OCI-LY1 (cell line): Measurements from ENCODE around the gene WDR31.
"Not testable (repeated sequence)": the region's sequence is repeated elsewhere in the genome, so short reads cannot be mapped to it uniquely, and the experiment has no call there.

Experiments used
- H2AFZ ChIP-seq: fragments of 200-600 bp; sonication (generic), shearing (Covaris generic); 2 replicates; pipeline ENCODE4 v1.6.0; 2014; ENCODE audit warnings: antibody characterized with exemption, mild to moderate bottlenecking, low read length
- H3F3A ChIP-seq: fragments of 200-600 bp; sonication (generic), shearing (Covaris generic); 2 replicates; pipeline ENCODE4 v1.6.0; 2014; ENCODE audit warnings: mild to moderate bottlenecking, antibody characterized with exemption, low read length, moderate library complexity; ENCODE audit not compliant: insufficient read depth
- H3K27ac ChIP-seq: fragments of 200-600 bp; sonication (generic); 2 replicates; pipeline ENCODE4 v1.5.1; 2014; ENCODE audit warnings: low read length, mixed run types, mild to moderate bottlenecking, low read depth; ENCODE audit not compliant: poor library complexity, severe bottlenecking
- H3K27me3 ChIP-seq: fragments of 200-600 bp; sonication (generic); 2 replicates; pipeline ENCODE4 v1.6.0; 2014; ENCODE audit warnings: antibody characterized with exemption, mild to moderate bottlenecking, low read length, moderate library complexity; ENCODE audit not compliant: insufficient read depth
- H3K36me3 ChIP-seq: fragments of 200-600 bp; sonication (generic); 2 replicates; pipeline ENCODE4 v1.6.1; 2014; ENCODE audit warnings: mild to moderate bottlenecking, antibody characterized with exemption, low read length, moderate library complexity, mixed read lengths; ENCODE audit not compliant: insufficient read depth
- H3K4me1 ChIP-seq: fragments of 200-600 bp; sonication (generic); 2 replicates; pipeline ENCODE4 v1.5.1; 2014; ENCODE audit warnings: mild to moderate bottlenecking, low read length, moderate library complexity; ENCODE audit not compliant: insufficient read depth, severe bottlenecking
- H3K4me2 ChIP-seq: fragments of 200-600 bp; sonication (generic), shearing (Covaris generic); 2 replicates; pipeline ENCODE4 v1.6.1; 2014; ENCODE audit warnings: low read length
- H3K4me3 ChIP-seq: fragments of 200-600 bp; sonication (generic); 2 replicates; pipeline ENCODE4 v1.5.1; 2014; ENCODE audit warnings: low read length, low read depth, mild to moderate bottlenecking, mixed read lengths; ENCODE audit not compliant: poor library complexity, severe bottlenecking
- H3K79me2 ChIP-seq: fragments of 200-600 bp; shearing (Covaris generic); 2 replicates; pipeline ENCODE4 v1.6.1; 2016; ENCODE audit warnings: mixed run types, low read length, mixed read lengths; ENCODE audit not compliant: insufficient read depth
- H3K9ac ChIP-seq: fragments of 200-600 bp; sonication (generic), shearing (Covaris generic); 2 replicates; pipeline ENCODE4 v1.6.1; 2014; ENCODE audit warnings: mild to moderate bottlenecking, low read length, mixed read lengths
- H3K9me2 ChIP-seq: fragments of 200-600 bp; sonication (generic), shearing (Covaris generic); 2 replicates; pipeline ENCODE4 v1.6.1; 2014; ENCODE audit warnings: low read depth, mild to moderate bottlenecking, low read length, mixed read lengths
- H3K9me3 ChIP-seq: fragments of 200-600 bp; shearing (Covaris generic); 2 replicates; pipeline ENCODE4 v1.6.1; 2014; ENCODE audit warnings: low read length, mixed read lengths
- H4K20me1 ChIP-seq: fragments of 200-600 bp; sonication (generic), shearing (Covaris generic); 2 replicates; pipeline ENCODE4 v1.6.0; 2016; ENCODE audit warnings: mild to moderate bottlenecking, low read length; ENCODE audit not compliant: insufficient read depth
- EZH2 ChIP-seq: fragments of 200-600 bp; sonication (generic), shearing (Covaris generic); IDR thresholded peaks from 2 replicates; pipeline ENCODE4 v1.8.0; 2017; ENCODE audit warnings: borderline replicate concordance, mixed run types, mild to moderate bottlenecking, antibody characterized with exemption, low read length, moderate library complexity, mixed read lengths
- TF ChIP-seq, protein P1 (sequence below): fragments of 200-600 bp; sonication (generic), shearing (Covaris generic); IDR thresholded peaks from 2 replicates; pipeline ENCODE4 v1.5.1; 2017; ENCODE audit warnings: mild to moderate bottlenecking, antibody characterized with exemption, low read length, moderate library complexity, mixed read lengths

WDR31 gene

DNA sequence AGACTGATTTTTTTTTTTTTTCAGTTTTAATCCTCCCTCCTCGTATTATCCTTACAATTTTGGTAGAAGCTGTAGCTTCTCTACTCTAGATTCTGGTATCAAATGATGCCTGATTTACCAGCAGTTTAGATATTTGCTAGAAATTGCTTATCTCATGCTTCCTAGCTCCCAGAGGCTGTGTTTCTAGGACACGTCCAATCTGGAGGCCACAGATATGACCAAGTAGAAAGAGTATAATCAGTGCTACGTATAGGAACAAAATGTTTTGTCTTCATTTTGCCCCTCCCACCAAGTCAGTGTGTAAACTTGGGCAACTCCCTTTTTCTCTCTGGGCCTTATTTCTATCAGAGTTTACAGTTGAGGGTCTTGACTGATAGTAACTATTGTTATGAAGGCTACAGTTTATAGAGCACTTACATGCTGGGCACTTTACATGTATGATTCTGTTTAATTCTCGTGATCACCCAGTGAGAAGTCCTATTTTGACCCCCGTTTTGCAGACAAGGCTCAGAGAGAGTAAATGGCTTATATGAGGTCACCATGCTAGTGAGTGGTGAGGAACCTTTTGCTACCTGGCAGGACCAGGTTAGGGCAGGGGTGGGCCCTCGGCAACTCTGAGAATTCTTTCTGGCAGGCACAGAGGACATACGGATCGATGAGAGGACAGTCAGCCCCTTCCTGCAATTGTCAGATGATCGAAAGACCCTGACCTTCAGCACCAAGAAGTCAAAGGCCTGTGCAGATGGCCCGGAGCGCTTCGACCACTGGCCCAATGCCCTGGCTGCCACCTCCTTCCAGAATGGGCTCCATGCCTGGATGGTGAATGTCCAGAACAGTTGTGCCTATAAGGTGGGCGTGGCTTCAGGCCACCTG, 29.1 kb upstream of the WDR31 start:
- Histone ChIP-seq H3K27me3 (no peaks in the 10 kb centered on the region), H3K4me3 (no peak overlapping the region), H3F3A (no peaks in the 10 kb centered on the region), H3K27ac (no peak overlapping the region), H3K9ac (no peak overlapping the region), H3K4me1 (no peaks in the 10 kb centered on the region), H2AFZ (no peak overlapping the region), H3K9me3 (no peaks in the 10 kb centered on the region), H3K79me2 (no peaks in the 10 kb centered on the region), H3K4me2 (no peak overlapping the region), H4K20me1 (no peaks in the 10 kb centered on the region), H3K36me3 (peaks cover 25% of the 10 kb centered on the region), H3K9me2 (no peaks in the 10 kb centered on the region)
- no peak for TF ChIP-seq EZH2
- TF ChIP-seq, protein P1, sequence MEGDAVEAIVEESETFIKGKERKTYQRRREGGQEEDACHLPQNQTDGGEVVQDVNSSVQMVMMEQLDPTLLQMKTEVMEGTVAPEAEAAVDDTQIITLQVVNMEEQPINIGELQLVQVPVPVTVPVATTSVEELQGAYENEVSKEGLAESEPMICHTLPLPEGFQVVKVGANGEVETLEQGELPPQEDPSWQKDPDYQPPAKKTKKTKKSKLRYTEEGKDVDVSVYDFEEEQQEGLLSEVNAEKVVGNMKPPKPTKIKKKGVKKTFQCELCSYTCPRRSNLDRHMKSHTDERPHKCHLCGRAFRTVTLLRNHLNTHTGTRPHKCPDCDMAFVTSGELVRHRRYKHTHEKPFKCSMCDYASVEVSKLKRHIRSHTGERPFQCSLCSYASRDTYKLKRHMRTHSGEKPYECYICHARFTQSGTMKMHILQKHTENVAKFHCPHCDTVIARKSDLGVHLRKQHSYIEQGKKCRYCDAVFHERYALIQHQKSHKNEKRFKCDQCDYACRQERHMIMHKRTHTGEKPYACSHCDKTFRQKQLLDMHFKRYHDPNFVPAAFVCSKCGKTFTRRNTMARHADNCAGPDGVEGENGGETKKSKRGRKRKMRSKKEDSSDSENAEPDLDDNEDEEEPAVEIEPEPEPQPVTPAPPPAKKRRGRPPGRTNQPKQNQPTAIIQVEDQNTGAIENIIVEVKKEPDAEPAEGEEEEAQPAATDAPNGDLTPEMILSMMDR = no peak

DNA sequence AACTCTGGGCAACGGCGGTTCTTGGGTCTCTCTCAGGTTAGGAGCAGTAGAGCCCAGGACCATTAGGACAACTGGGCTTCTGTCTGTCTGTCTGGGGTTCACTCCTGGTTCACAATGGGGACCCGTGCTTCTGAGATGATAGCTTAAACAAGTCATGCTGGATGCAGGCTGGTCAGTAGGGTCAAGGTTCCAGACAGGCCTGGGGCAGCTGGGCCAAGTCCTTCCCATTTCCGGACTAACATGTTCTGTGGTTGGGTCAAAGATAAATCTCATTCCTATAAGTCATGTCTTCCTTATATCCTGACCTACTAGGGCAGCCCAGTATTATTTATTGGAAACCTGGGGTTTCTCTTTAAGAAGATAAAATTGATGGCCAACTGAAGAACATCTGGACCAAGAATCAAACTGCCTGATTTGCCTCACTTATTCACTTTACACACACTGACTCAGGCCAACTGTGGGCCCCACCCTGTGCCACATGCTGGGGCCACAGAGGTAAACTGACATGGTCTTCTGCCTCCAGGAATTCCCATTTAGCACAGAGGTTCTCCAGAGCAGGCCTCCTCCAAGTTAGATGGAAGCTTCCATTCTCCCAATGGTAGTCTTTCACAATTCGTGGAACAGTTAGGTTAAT, 28.4 kb upstream of the WDR31 start:
- no peaks in the 10 kb centered on the region for H3K79me2 ChIP-seq
- TF ChIP-seq, protein P1 = no peak
- TF ChIP-seq EZH2 = no peak
- no peak overlapping the region for H3K9ac ChIP-seq
- no peaks in the 10 kb centered on the region for H4K20me1 ChIP-seq
- H3K4me2 ChIP-seq = no peak overlapping the region
- no peaks in the 10 kb centered on the region for H3K9me2 ChIP-seq
- H3K9me3 ChIP-seq = no peaks in the 10 kb centered on the region
- H3K4me3 ChIP-seq = no peak overlapping the region
- peaks cover 18% of the 10 kb centered on the region for H3K36me3 ChIP-seq
- no peaks in the 10 kb centered on the region for H3F3A ChIP-seq
- no peak overlapping the region for H3K27ac ChIP-seq
- no peaks in the 10 kb centered on the region for H3K27me3 ChIP-seq
- no peak overlapping the region for H2AFZ ChIP-seq
- no peaks in the 10 kb centered on the region for H3K4me1 ChIP-seq

DNA sequence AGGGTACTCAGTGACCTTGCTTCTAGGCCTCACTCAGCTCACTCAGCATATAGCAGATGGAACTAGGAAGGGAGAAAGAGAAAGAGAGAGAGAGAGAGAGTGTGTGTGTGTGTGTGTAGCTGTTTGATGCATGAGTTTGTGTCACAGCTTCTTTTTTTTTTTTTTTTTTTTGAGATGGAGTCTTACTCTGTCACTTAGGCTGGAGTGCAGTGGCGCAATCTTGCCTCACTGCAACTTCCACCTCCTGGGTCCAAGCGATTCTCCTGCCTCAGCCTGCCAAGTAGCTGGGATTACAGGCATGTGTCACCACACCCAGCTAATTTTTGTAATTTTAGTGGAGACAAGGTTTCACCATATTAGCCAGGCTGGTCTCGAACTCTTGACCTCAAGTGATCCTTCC, 25.6 kb upstream of the WDR31 start:
- H3K9ac ChIP-seq = not testable (repeated sequence)

More for the DNA sequence above, 25.6 kb upstream of the WDR31 start:
- not testable (repeated sequence) for H4K20me1 ChIP-seq, H3K27me3 ChIP-seq, H3K27ac ChIP-seq, H3K79me2 ChIP-seq, H3F3A ChIP-seq, H3K36me3 ChIP-seq, H3K9me2 ChIP-seq, H3K4me2 ChIP-seq, H3K9me3 ChIP-seq, H3K4me3 ChIP-seq, H2AFZ ChIP-seq, H3K4me1 ChIP-seq
